PC-3 (cell line): Measurements from ENCODE around the gene ALDH2. TPM values are rescaled to one million over a fixed set of nuclear protein-coding genes. Genes with fewer than 3 reads are reported as not detected.
"Not testable (repeated sequence)": the region's sequence is repeated elsewhere in the genome, so short reads cannot be mapped to it uniquely, and the experiment has no call there.

ENCODE experiments used
- ATAC-seq: fragments of 200-7000 bp; cut with Tn5 transposase; 2 replicates; pipeline ENCODE4 v1.9.1; 2020; ENCODE audit warnings: mild to moderate bottlenecking, moderate library complexity
- BruUV-seq: library from RNA; stranded (reverse); fragments of 400-500 nt; replicated peaks from 2 replicates; lab custom pipeline; 2021; lab: Mats Ljungman, UMichigan
- CTCF ChIA-PET: fragments of 300-600 bp; sonication (Branson Sonifier 250); formaldehyde crosslinking; loops from one replicate; lab custom pipeline; 2022; ENCODE audit warnings: antibody characterized with exemption; lab: Charles Lee
- POLR2A ChIA-PET: fragments of 300-600 bp; sonication (Branson Sonifier 250); formaldehyde crosslinking; loops from one replicate; lab custom pipeline; 2022; ENCODE audit warnings: antibody characterized with exemption; ENCODE audit not compliant: unreplicated experiment; lab: Charles Lee
- DNase-seq: peaks from one replicate; pipeline ENCODE4 v3.0.0-alpha.2; 2015
- H2AFZ ChIP-seq: fragments of 300-600 bp; sonication (generic); 2 replicates; pipeline ENCODE4 v1.6.0; 2016; ENCODE audit warnings: antibody characterized with exemption, low read length
- H3F3A ChIP-seq: fragments of 300-600 bp; sonication (generic); one replicate; pipeline ENCODE4 v1.6.0; 2017; ENCODE audit warnings: antibody characterized with exemption, low read length, control low read depth, mild to moderate bottlenecking; ENCODE audit not compliant: unreplicated experiment
- H3K27ac ChIP-seq: fragments of 300-600 bp; sonication (generic); 2 replicates; pipeline ENCODE4 v1.5.1; 2016; ENCODE audit warnings: mild to moderate bottlenecking, low read length
- H3K27me3 ChIP-seq: fragments of 300-600 bp; sonication (generic); 2 replicates; pipeline ENCODE4 v1.6.1; 2016; ENCODE audit warnings: low read length, mixed read lengths
- H3K36me3 ChIP-seq: fragments of 300-600 bp; sonication (generic); 2 replicates; pipeline ENCODE4 v1.6.1; 2016; ENCODE audit warnings: low read depth, mixed run types, low read length, mixed read lengths
- H3K4me1 ChIP-seq: fragments of 300-600 bp; sonication (generic); 2 replicates; pipeline ENCODE4 v1.5.1; 2016; ENCODE audit warnings: low read length; ENCODE audit not compliant: insufficient read depth
- H3K4me2 ChIP-seq: fragments of 300-600 bp; sonication (generic); 2 replicates; pipeline ENCODE4 v1.6.0; 2016; ENCODE audit warnings: low read length
- H3K4me3 ChIP-seq: fragments of 300-600 bp; sonication (generic); 2 replicates; pipeline ENCODE4 v1.5.1; 2016; ENCODE audit warnings: mild to moderate bottlenecking, low read length, mixed read lengths
- H3K79me2 ChIP-seq: fragments of 300-600 bp; sonication (generic); 2 replicates; pipeline ENCODE4 v1.6.1; 2017; ENCODE audit warnings: low read length, mixed read lengths
- H3K9ac ChIP-seq: fragments of 300-600 bp; sonication (generic); 2 replicates; pipeline ENCODE4 v1.6.0; 2016; ENCODE audit warnings: mild to moderate bottlenecking, low read length
- H3K9me2 ChIP-seq: fragments of 300-600 bp; sonication (generic); replicated peaks from 2 replicates; pipeline ENCODE4 v1.6.1; 2016; ENCODE audit warnings: mixed run types, low read length, mixed read lengths
- H3K9me3 ChIP-seq: fragments of 300-600 bp; sonication (generic); 2 replicates; pipeline ENCODE4 v1.6.1; 2016; ENCODE audit warnings: low read length, mixed read lengths
- H4K20me1 ChIP-seq: fragments of 300-600 bp; sonication (generic); 2 replicates; pipeline ENCODE4 v1.6.1; 2016; ENCODE audit warnings: low read length, mixed read lengths
- EZH2 ChIP-seq: fragments of 300-600 bp; sonication (generic); IDR thresholded peaks from one replicate; pipeline ENCODE4 v1.6.1; 2017; ENCODE audit warnings: antibody characterized with exemption, mild to moderate bottlenecking, low read length; ENCODE audit not compliant: unreplicated experiment
- EZH2phosphoT487 ChIP-seq: fragments of 300-600 bp; sonication (generic); IDR thresholded peaks from 2 replicates; pipeline ENCODE4 v1.6.1; 2018; ENCODE audit warnings: mild to moderate bottlenecking, antibody characterized with exemption, low read length, borderline replicate concordance
- intact Hi-C: fragments of 100-400 bp; cut with micrococcal nuclease; formaldehyde crosslinking; loops from 2 replicates; pipeline ENCODE4 v1.9.0; 2023
- total RNA-seq: library from RNA; depleted of rRNA; stranded (reverse); fragments of >200 nt; gene quantifications from 2 replicates; pipeline ENCODE4 v1.2.3, GENCODE V29; 2014
- TF ChIP-seq, protein P1 (sequence below): fragments of 300-600 bp; sonication (generic); conservative IDR thresholded peaks from 2 replicates; pipeline ENCODE4 v1.5.1; 2017; ENCODE audit warnings: antibody characterized with exemption, low read depth, mild to moderate bottlenecking, low read length

Gene ALDH2
- total RNA-seq, 1 experiment from 2014 or later: 2.0 TPM

GRCh38 chr12:111759991-111760390, 6.7 kb upstream of the ALDH2 start:
- no TSS peak for BruUV-seq
- H3K4me2 ChIP-seq: no peak overlapping the region
- intact Hi-C loops: no loop called here
- H4K20me1 ChIP-seq: no peaks in the 10 kb centered on the region
- no peaks in the 10 kb centered on the region for H3K4me1 ChIP-seq
- no peak overlapping the region for H3K27ac ChIP-seq
- H3K79me2 ChIP-seq: no peaks in the 10 kb centered on the region
- TF ChIP-seq EZH2: no peak
- no peak for TF ChIP-seq EZH2phosphoT487
- TF ChIP-seq, protein P1, sequence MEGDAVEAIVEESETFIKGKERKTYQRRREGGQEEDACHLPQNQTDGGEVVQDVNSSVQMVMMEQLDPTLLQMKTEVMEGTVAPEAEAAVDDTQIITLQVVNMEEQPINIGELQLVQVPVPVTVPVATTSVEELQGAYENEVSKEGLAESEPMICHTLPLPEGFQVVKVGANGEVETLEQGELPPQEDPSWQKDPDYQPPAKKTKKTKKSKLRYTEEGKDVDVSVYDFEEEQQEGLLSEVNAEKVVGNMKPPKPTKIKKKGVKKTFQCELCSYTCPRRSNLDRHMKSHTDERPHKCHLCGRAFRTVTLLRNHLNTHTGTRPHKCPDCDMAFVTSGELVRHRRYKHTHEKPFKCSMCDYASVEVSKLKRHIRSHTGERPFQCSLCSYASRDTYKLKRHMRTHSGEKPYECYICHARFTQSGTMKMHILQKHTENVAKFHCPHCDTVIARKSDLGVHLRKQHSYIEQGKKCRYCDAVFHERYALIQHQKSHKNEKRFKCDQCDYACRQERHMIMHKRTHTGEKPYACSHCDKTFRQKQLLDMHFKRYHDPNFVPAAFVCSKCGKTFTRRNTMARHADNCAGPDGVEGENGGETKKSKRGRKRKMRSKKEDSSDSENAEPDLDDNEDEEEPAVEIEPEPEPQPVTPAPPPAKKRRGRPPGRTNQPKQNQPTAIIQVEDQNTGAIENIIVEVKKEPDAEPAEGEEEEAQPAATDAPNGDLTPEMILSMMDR: no peak
- ATAC-seq (no peak), DNase-seq (no peak)
- no peak overlapping the region for H2AFZ ChIP-seq
- H3K4me3 ChIP-seq: no peak overlapping the region
- H3F3A ChIP-seq: no peaks in the 10 kb centered on the region
- no peak overlapping the region for H3K9ac ChIP-seq
- POLR2A ChIA-PET: no interaction called here
- CTCF ChIA-PET: no interaction called here
- no peaks in the 10 kb centered on the region for H3K36me3 ChIP-seq
- no peaks in the 10 kb centered on the region for H3K9me2 ChIP-seq
- no peaks in the 10 kb centered on the region for H3K9me3 ChIP-seq
- H3K27me3 ChIP-seq: no peaks in the 10 kb centered on the region

GRCh38 chr12:111761099-111761498, 5.6 kb upstream of the ALDH2 start:
- Histone ChIP-seq H3K4me2 (no peak overlapping the region), H3K4me1 (no peaks in the 10 kb centered on the region), H3K9me2 (no peaks in the 10 kb centered on the region), H3K4me3 (no peak overlapping the region), H3K9me3 (no peaks in the 10 kb centered on the region), H4K20me1 (no peaks in the 10 kb centered on the region), H3K36me3 (no peaks in the 10 kb centered on the region), H3K27me3 (no peaks in the 10 kb centered on the region), H3K27ac (no peak overlapping the region), H3K9ac (no peak overlapping the region), H3K79me2 (no peaks in the 10 kb centered on the region), H3F3A (no peaks in the 10 kb centered on the region), H2AFZ (no peak overlapping the region)
- ATAC-seq (no peak), DNase-seq (no peak)
- TF ChIP-seq EZH2phosphoT487: no peak
- TF ChIP-seq EZH2: no peak
- TF ChIP-seq, protein P1: no peak
- CTCF ChIA-PET: no interaction called here
- no TSS peak for BruUV-seq
- POLR2A ChIA-PET: no interaction called here
- intact Hi-C loops: no loop called here

DNA sequence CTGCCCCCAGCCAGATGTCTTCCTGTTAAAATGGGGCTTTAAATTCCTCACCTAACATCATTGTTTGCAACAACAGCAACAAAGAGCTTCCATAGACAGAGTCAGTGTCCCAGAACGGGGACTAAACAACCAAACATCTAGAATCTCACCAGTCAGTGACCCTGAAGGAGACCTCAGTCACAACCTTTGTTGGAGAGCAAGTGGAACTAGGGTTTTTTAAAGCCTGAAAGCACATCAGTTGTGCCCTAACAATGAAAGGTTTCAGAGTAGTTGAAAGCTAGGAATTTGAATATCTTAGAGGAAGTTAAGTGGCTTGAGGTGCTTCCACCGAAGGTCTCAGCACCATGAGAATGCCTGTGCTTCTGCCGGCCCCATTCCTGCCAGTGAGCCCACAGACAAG, 5.0 kb upstream of the ALDH2 start:
- BruUV-seq: no TSS peak
- Histone ChIP-seq H3K9me3 (no peaks in the 10 kb centered on the region), H3K4me3 (no peak overlapping the region), H3F3A (no peaks in the 10 kb centered on the region), H3K9me2 (no peaks in the 10 kb centered on the region), H3K9ac (no peak overlapping the region), H4K20me1 (no peaks in the 10 kb centered on the region), H2AFZ (no peak overlapping the region), H3K4me1 (no peaks in the 10 kb centered on the region), H3K36me3 (no peaks in the 10 kb centered on the region), H3K79me2 (no peaks in the 10 kb centered on the region), H3K4me2 (no peak overlapping the region), H3K27me3 (no peaks in the 10 kb centered on the region), H3K27ac (no peak overlapping the region)
- ChIA-PET POLR2A (no interaction called here), CTCF (no interaction called here)
- DNase-seq: no peak
- TF ChIP-seq EZH2phosphoT487 (no peak), EZH2 (no peak)
- TF ChIP-seq, protein P1: no peak
- intact Hi-C loops: no loop called here
- ATAC-seq: no peak

GRCh38 chr12:111763552-111763951, 3.2 kb upstream of the ALDH2 start:
- DNase-seq, H3F3A ChIP-seq, CTCF ChIA-PET, H3K4me3 ChIP-seq, H3K4me2 ChIP-seq, H3K79me2 ChIP-seq, BruUV-seq, ATAC-seq, H2AFZ ChIP-seq, H3K9me2 ChIP-seq, H3K9ac ChIP-seq, H3K36me3 ChIP-seq, intact Hi-C loops, H3K9me3 ChIP-seq, H3K4me1 ChIP-seq, H3K27me3 ChIP-seq, H3K27ac ChIP-seq, H4K20me1 ChIP-seq: not testable (repeated sequence)
- POLR2A ChIA-PET: interaction anchor here (0.6 to 0.7 kb wide), 2 partner anchors 51 to 169 kb away, joined by 5 to 10 read pairs; no protein-coding TSS in a partner anchor
